HepG2 (cell line): ENCODE results near the gene SLC11A1. TPM values are rescaled to one million over a fixed set of nuclear protein-coding genes. Genes with fewer than 3 reads are reported as not detected.
A peak's percentile ranks its signal among the peaks of the same experiment; 100 is the strongest.

ENCODE experiments used
- NFKB2 ChIP-seq: sonication (generic); formaldehyde crosslinking; IDR thresholded peaks from 2 replicates; pipeline ENCODE4 v1.4.0; 2020; ENCODE audit warnings: missing genetic modification reagents, borderline replicate concordance
- NR2F1 ChIP-seq, 2 experiments: fragments of 450-650 bp in 1 of 2; formaldehyde crosslinking in 1 of 2; IDR thresholded peaks; 2 replicates each; pipeline versions ENCODE4 v1.5.0 to v1.6.1; 2016 to 2020; ENCODE audit warnings: mild to moderate bottlenecking in 1 of 2, missing compliant biosample characterization in 1 of 2, missing genetic modification reagents in 1 of 2, moderate library complexity in 1 of 2
- POLR2AphosphoS2 ChIP-seq: IDR thresholded peaks from 2 replicates; pipeline ENCODE4 v1.6.1; 2011; ENCODE audit warnings: low read depth, low read length, improper control_type of control experiment
- ZKSCAN1 ChIP-seq: fragments of 150-350 bp; IDR thresholded peaks from 2 replicates; pipeline ENCODE4 v1.6.1; 2014; ENCODE audit warnings: low read length
- ZNF839 ChIP-seq: sonication (generic); formaldehyde crosslinking; IDR thresholded peaks from 2 replicates; pipeline ENCODE4 v1.4.0; 2020; ENCODE audit warnings: missing genetic modification reagents, mild to moderate bottlenecking, borderline replicate concordance
- polyA plus RNA-seq, 8 experiments: library from polyadenylated mRNA; depleted of rRNA in 3 of 8; stranded (reverse) in 7 of 8; unstranded in 1 of 8; fragments of >200 nt; fragmentation: Illumina TruSeq in 4 of 8; extraction: Trizol in 4 of 8; gene quantifications; 2 replicates each; pipeline versions ENCODE4 v1.2.1 to v1.2.3, GENCODE V29; 2011 to 2016; ENCODE audit warnings: low read depth in 4 of 8, missing spikeins in 1 of 8, mixed read lengths in 1 of 8; ENCODE audit not compliant: insufficient read depth in 1 of 8
- total RNA-seq, 5 experiments: library from RNA; depleted of rRNA; stranded (reverse); fragments of >200 nt; fragmentation: Illumina TruSeq; extraction: Trizol; gene quantifications; 2 replicates each; pipeline ENCODE4 v1.2.3, GENCODE V29; 2016; ENCODE audit warnings: low read depth in 1 of 5
- TF ChIP-seq, protein P1 (sequence below): sonication (generic); formaldehyde crosslinking; IDR thresholded peaks from 2 replicates; pipeline ENCODE4 v1.4.0; 2020; ENCODE audit warnings: missing genetic modification reagents, borderline replicate concordance
- TF ChIP-seq, protein P2 (sequence below): sonication (generic); formaldehyde crosslinking; IDR thresholded peaks from 2 replicates; pipeline ENCODE4 v1.4.0; 2020; ENCODE audit warnings: missing genetic modification reagents, borderline replicate concordance
- TF ChIP-seq, protein P3 (sequence below): sonication (generic); formaldehyde crosslinking; IDR thresholded peaks from 2 replicates; pipeline ENCODE4 v1.4.0; 2020; ENCODE audit warnings: missing genetic modification reagents, borderline replicate concordance
- TF ChIP-seq, protein P4 (sequence below): sonication (generic); formaldehyde crosslinking; IDR thresholded peaks from 2 replicates; pipeline ENCODE4 v1.9.0; 2021; ENCODE audit warnings: mild to moderate bottlenecking, missing genetic modification reagents

SLC11A1 gene
- total and polyA plus RNA-seq, 2 of the 13 experiments (the other 11 are each of a cell fraction or from before 2014, with no cell fraction given), result 0.33 to 2.3 TPM

DNA sequence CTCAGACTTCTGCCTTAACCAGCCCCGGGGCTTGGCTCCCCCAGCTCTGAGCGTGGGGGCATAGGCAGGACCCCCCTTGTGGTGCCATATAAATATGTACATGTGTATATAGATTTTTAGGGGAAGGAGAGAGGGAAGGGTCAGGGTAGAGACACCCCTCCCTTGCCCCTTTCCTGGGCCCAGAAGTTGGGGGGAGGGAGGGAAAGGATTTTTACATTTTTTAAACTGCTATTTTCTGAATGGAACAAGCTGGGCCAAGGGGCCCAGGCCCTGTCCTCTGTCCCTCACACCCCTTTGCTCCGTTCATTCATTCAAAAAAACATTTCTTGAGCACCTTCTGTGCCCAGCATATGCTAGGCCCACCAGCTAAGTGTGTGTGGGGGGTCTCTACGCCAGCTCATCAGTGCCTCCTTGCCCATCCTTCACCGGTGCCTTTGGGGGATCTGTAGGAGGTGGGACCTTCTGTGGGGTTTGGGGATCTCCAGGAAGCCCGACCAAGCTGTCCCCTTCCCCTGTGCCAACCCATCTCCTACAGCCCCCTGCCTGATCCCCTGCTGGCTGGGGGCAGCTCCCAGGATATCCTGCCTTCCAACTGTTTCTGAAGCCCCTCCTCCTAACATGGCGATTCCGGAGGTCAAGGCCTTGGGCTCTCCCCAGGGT, 23.1 kb downstream of the SLC11A1 start (continued):
- TF ChIP-seq, protein P1, sequence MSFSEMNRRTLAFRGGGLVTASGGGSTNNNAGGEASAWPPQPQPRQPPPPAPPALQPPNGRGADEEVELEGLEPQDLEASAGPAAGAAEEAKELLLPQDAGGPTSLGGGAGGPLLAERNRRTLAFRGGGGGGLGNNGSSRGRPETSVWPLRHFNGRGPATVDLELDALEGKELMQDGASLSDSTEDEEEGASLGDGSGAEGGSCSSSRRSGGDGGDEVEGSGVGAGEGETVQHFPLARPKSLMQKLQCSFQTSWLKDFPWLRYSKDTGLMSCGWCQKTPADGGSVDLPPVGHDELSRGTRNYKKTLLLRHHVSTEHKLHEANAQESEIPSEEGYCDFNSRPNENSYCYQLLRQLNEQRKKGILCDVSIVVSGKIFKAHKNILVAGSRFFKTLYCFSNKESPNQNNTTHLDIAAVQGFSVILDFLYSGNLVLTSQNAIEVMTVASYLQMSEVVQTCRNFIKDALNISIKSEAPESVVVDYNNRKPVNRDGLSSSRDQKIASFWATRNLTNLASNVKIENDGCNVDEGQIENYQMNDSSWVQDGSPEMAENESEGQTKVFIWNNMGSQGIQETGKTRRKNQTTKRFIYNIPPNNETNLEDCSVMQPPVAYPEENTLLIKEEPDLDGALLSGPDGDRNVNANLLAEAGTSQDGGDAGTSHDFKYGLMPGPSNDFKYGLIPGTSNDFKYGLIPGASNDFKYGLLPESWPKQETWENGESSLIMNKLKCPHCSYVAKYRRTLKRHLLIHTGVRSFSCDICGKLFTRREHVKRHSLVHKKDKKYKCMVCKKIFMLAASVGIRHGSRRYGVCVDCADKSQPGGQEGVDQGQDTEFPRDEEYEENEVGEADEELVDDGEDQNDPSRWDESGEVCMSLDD (CRISPR knock-in tag), result 0 out of 2 replicates have a peak, but pooled peaks have one; percentile 94
- TF ChIP-seq POLR2AphosphoS2 (no peak), ZNF839 (0 out of 2 replicates have a peak, but pooled peaks have one; percentile 39), ZKSCAN1 (0 out of 2 replicates have a peak, but pooled peaks have one; percentile 12), NR2F1 (CRISPR knock-in tag; IDR thresholded peaks at IDR 0.05) (peak in 1 of 2 experiments; percentile 69; a peak in 1 of 4 replicates), NFKB2 (peak; percentile 12; the same call in 1 of the 2 replicates)
- TF ChIP-seq, protein P2, sequence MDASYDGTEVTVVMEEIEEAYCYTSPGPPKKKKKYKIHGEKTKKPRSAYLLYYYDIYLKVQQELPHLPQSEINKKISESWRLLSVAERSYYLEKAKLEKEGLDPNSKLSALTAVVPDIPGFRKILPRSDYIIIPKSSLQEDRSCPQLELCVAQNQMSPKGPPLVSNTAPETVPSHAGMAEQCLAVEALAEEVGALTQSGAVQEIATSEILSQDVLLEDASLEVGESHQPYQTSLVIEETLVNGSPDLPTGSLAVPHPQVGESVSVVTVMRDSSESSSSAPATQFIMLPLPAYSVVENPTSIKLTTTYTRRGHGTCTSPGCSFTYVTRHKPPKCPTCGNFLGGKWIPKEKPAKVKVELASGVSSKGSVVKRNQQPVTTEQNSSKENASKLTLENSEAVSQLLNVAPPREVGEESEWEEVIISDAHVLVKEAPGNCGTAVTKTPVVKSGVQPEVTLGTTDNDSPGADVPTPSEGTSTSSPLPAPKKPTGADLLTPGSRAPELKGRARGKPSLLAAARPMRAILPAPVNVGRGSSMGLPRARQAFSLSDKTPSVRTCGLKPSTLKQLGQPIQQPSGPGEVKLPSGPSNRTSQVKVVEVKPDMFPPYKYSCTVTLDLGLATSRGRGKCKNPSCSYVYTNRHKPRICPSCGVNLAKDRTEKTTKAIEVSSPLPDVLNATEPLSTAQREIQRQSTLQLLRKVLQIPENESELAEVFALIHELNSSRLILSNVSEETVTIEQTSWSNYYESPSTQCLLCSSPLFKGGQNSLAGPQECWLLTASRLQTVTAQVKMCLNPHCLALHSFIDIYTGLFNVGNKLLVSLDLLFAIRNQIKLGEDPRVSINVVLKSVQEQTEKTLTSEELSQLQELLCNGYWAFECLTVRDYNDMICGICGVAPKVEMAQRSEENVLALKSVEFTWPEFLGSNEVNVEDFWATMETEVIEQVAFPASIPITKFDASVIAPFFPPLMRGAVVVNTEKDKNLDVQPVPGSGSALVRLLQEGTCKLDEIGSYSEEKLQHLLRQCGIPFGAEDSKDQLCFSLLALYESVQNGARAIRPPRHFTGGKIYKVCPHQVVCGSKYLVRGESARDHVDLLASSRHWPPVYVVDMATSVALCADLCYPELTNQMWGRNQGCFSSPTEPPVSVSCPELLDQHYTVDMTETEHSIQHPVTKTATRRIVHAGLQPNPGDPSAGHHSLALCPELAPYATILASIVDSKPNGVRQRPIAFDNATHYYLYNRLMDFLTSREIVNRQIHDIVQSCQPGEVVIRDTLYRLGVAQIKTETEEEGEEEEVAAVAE, result no peak
- TF ChIP-seq, protein P3, sequence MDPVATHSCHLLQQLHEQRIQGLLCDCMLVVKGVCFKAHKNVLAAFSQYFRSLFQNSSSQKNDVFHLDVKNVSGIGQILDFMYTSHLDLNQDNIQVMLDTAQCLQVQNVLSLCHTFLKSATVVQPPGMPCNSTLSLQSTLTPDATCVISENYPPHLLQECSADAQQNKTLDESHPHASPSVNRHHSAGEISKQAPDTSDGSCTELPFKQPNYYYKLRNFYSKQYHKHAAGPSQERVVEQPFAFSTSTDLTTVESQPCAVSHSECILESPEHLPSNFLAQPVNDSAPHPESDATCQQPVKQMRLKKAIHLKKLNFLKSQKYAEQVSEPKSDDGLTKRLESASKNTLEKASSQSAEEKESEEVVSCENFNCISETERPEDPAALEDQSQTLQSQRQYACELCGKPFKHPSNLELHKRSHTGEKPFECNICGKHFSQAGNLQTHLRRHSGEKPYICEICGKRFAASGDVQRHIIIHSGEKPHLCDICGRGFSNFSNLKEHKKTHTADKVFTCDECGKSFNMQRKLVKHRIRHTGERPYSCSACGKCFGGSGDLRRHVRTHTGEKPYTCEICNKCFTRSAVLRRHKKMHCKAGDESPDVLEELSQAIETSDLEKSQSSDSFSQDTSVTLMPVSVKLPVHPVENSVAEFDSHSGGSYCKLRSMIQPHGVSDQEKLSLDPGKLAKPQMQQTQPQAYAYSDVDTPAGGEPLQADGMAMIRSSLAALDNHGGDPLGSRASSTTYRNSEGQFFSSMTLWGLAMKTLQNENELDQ (CRISPR knock-in tag), result no peak
- TF ChIP-seq, protein P4, sequence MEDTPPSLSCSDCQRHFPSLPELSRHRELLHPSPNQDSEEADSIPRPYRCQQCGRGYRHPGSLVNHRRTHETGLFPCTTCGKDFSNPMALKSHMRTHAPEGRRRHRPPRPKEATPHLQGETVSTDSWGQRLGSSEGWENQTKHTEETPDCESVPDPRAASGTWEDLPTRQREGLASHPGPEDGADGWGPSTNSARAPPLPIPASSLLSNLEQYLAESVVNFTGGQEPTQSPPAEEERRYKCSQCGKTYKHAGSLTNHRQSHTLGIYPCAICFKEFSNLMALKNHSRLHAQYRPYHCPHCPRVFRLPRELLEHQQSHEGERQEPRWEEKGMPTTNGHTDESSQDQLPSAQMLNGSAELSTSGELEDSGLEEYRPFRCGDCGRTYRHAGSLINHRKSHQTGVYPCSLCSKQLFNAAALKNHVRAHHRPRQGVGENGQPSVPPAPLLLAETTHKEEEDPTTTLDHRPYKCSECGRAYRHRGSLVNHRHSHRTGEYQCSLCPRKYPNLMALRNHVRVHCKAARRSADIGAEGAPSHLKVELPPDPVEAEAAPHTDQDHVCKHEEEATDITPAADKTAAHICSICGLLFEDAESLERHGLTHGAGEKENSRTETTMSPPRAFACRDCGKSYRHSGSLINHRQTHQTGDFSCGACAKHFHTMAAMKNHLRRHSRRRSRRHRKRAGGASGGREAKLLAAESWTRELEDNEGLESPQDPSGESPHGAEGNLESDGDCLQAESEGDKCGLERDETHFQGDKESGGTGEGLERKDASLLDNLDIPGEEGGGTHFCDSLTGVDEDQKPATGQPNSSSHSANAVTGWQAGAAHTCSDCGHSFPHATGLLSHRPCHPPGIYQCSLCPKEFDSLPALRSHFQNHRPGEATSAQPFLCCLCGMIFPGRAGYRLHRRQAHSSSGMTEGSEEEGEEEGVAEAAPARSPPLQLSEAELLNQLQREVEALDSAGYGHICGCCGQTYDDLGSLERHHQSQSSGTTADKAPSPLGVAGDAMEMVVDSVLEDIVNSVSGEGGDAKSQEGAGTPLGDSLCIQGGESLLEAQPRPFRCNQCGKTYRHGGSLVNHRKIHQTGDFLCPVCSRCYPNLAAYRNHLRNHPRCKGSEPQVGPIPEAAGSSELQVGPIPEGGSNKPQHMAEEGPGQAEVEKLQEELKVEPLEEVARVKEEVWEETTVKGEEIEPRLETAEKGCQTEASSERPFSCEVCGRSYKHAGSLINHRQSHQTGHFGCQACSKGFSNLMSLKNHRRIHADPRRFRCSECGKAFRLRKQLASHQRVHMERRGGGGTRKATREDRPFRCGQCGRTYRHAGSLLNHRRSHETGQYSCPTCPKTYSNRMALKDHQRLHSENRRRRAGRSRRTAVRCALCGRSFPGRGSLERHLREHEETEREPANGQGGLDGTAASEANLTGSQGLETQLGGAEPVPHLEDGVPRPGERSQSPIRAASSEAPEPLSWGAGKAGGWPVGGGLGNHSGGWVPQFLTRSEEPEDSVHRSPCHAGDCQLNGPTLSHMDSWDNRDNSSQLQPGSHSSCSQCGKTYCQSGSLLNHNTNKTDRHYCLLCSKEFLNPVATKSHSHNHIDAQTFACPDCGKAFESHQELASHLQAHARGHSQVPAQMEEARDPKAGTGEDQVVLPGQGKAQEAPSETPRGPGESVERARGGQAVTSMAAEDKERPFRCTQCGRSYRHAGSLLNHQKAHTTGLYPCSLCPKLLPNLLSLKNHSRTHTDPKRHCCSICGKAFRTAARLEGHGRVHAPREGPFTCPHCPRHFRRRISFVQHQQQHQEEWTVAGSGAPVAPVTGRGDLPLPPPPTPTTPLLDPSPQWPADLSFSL (CRISPR knock-in tag), result peak; percentile 23; the same call in 1 of the 2 replicates
